GM19035 (cell line): ENCODE measurements around the gene DOCK8.

Experiments used
- ATAC-seq: cut with Tn5 transposase; IDR thresholded peaks from one replicate; pipeline ENCODE4 v1.9.1; 2021; ENCODE audit not compliant: unreplicated experiment

DOCK8 gene

GRCh38 chr9:488448-488847 lies 273.8 kb downstream of the DOCK8 start:
- ATAC-seq, result no peak

DNA sequence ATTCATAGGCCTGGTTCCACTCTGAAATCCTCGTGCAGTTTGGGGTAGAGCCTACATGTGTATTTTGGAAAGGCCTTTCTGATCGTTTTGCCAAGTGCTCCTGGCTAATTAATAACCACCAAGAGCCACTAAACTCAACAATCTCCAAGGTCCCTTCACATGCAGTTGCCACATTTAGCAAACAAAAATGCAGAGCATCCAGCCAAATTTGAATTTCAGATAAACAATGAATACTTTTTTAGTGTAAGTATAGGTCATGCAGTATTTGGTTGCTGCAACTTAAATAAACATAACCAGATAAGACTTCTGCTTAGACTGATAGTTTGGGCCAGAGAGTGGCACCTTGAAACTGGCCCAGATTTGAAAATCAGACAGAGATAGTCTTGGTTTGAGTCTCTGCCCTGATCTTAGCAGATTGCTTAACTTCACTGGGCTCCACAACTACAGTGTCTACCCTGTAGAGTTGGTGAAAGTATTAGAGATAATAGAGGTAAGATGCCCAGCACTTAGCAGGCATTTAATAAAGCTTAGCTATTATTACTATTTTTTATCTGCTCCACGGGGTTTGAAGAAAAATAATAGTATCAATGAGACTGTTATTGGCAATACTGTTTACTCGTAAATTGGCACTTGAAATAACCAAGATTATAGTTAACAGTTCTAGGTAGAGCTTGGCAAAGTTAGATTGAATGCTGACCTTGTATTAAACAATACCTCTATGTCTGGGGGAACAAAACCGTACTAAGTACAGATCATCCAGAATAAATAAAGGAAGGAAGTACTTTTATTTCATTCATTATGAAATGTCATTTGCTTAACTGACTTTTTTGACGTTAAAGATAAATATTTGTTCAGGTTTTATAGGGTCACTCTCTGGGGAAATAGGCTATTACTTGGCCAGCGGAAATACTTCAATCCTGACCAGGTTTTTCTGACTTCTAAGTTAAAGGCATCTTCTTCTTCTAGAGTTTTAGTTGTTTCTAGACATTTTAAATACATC lies 274.8 kb downstream of the DOCK8 start:
- no peak for ATAC-seq

- ATAC-seq, result no peak
Measured at GRCh38 chr9:494764-495163, 280.1 kb downstream of the DOCK8 start.

GRCh38 chr9:495739-496138 lies 281.1 kb downstream of the DOCK8 start:
- ATAC-seq, result no peak

- no peak for ATAC-seq
Measured at GRCh38 chr9:503326-503725, 288.7 kb downstream of the DOCK8 start.

DNA sequence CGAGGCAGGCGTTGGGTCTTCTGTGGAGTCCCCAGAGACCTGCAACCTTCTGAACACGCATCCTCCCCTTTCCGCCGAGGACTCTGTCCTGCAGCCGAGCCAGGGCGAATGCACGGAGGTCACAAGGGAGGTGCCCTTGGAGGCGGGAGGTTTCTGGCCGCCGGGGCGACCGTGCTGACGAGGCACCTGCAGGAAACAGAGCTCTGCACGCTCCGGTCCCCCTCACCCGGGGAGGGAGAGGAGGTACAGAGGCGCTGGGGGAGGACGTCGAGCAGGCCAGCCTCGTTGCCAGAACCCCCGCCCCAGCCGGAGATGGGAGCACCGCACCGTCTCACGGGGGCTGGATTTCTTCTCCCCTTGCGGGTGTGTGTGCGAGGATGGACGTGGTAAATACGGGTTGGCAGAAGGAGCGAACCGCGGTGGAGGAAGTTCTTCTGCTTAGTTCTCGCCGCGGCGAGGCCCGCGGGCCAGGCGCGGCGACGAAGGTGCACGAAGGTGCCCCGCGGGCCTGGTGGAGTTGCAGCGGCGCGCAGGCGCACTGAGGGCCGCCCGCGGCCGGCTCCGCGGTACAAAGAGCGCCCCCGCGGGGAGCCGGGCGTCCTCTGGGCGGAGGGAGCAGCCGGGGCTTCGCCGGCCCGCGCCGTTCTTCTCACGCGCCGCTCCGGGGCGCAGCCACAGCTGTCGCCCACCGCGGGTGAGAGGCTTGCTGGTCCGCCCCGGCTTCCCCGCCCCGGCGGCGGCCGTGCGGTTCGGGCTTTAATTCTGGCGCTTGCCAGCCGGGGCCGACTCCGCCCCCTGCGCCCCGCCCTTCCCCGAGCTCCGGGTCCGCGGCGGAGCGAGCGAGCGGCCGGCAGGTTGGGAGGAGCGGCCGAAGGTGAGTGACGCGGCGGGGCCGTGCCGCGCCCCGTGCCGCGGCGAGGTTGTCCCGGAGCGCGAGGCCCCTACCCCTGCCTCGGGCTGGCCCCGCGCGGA lies 289.5 kb downstream of the DOCK8 start, which contains the start of gene KANK1:
KANK1 (plus strand) TSS at position 815 of the 972 bp plus-strand sequence.
- ATAC-seq, result peak; percentile 85

DNA sequence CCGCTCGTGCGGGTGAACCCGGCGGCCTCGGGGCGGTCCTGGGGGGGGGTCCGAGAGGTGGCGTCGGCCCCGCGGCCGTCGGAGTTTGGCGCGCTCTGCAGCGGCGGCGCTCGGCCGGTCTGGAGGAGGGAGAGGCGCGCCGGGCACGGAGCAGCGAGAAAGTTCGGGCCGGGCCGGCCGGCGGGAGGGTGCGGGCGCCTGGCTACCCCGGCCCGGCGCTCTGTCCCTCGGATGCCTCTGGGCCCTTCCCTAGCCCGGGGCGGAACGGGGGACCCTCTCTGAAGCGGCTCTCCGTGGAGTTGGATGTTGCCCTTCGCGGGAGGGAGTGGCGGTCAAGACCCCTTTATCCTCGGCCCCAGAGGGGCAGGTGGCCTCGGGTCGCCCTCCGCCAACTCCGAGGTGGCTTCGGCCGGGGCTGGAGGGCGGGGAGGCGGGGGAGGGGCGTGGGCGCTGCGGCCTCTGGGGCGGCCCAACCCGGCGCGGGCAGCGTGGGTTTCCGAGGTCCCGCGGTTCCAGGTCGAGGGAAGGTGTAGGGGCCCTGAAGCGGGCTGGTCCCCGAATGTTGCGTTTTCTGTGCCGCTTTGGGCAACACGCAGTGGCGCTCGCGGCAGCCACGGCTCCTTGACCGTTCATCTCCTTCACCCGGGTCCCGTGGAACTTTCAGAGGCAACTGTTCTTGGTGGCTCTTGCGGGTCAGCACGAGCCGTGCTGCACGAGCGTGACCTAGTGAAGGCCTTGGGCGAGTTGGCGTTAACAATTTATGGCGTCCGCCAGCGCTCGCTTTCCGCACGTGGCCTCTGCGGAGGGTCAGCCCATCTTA lies 290.5 kb downstream of the DOCK8 start:
- ATAC-seq, result peak; percentile 33

GRCh38 chr9:505741-506059 lies 291.0 kb downstream of the DOCK8 start:
- no peak for ATAC-seq

DNA sequence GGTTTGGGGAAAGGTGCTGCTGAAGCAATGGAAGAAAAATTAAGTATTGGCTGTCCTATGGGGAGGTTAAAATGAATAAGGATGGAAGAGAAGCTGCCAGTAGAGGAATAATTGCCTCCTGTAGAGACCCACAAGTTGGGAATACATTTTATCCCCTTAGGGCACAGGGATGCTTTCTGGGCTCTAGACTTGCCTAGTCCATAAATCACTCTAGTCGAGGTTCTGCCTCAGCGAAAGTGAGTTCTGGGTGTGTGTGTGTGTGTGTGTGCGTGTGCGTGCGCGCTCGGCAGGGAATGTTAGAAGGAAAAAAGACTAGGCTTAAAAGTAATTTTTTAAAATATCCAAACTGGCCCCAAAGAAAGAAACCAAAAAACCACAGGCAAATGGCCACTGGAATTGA lies 291.6 kb downstream of the DOCK8 start:
- ATAC-seq, result no peak

- no peak for ATAC-seq
Measured at GRCh38 chr9:511861-512260, 297.2 kb downstream of the DOCK8 start.

- no peak for ATAC-seq
Measured at GRCh38 chr9:512555-513272, 298.0 kb downstream of the DOCK8 start.
